Activated CD8-positive, alpha-beta T cell treated with anti-CD3 and anti-CD28 coated beads for 36 hours (primary cell): Measurements from ENCODE around the gene SPAG17. TPM values are rescaled to one million over a fixed set of nuclear protein-coding genes. Genes with fewer than 3 reads are reported as not detected.

ENCODE experiments used
- ATAC-seq: fragments of 200-7000 bp; cut with Tn5 transposase; one replicate; pipeline ENCODE4 v1.10.0; 2021; ENCODE audit warnings: mild to moderate bottlenecking, moderate library complexity
- CTCF ChIA-PET: fragments of 350-600 bp; sonication (Branson Sonifier 250); formaldehyde crosslinking; loops from one replicate; lab custom pipeline; 2021; ENCODE audit warnings: antibody characterized with exemption; lab: Charles Lee
- POLR2A ChIA-PET: fragments of 350-600 bp; sonication (Branson Sonifier 250); formaldehyde crosslinking; loops from one replicate; lab custom pipeline; 2021; ENCODE audit warnings: antibody characterized with exemption; lab: Charles Lee
- DNase-seq: peaks from one replicate; pipeline ENCODE4 v3.0.0-alpha.2; 2020
- H3K27ac Mint-ChIP-seq: one replicate; pipeline ENCODE4 v1.8.0; 2021; ENCODE audit warnings: mild to moderate bottlenecking, mixed read lengths
- H3K27me3 Mint-ChIP-seq: one replicate; pipeline ENCODE4 v1.8.0; 2021; ENCODE audit warnings: mixed read lengths
- H3K36me3 Mint-ChIP-seq: one replicate; pipeline ENCODE4 v1.8.0; 2021; ENCODE audit warnings: low read depth, mixed read lengths
- H3K4me1 Mint-ChIP-seq: one replicate; pipeline ENCODE4 v1.8.0; 2021; ENCODE audit warnings: low read depth, mixed read lengths
- H3K4me3 Mint-ChIP-seq: one replicate; pipeline ENCODE4 v1.8.0; 2021; ENCODE audit warnings: mild to moderate bottlenecking, moderate library complexity, mixed read lengths
- H3K9me3 Mint-ChIP-seq: one replicate; pipeline ENCODE4 v1.8.0; 2021; ENCODE audit warnings: mixed read lengths
- CTCF ChIP-seq: fragments of 200-600 bp; IDR thresholded peaks from one replicate; pipeline ENCODE4 v1.8.0; 2022; ENCODE audit warnings: antibody characterized with exemption, mild to moderate bottlenecking
- intact Hi-C: fragments of 100-400 bp; cut with micrococcal nuclease; formaldehyde crosslinking; loops from one replicate; pipeline ENCODE4 v1.10.0; 2022
- total RNA-seq, 2 experiments: library from RNA; stranded (reverse); gene quantifications; one replicate each; pipeline ENCODE4 v1.2.3, GENCODE V29; 2021

SPAG17 gene
- total RNA-seq, 2 experiments from 2014 or later: not detected

- CTCF ChIA-PET: no interaction called here
- intact Hi-C loops: no loop called here
- no peak for TF ChIP-seq CTCF
- no peaks in the 10 kb centered on the region for H3K4me1 Mint-ChIP-seq
- no peak for ATAC-seq
- no peak overlapping the region for H3K27ac Mint-ChIP-seq
- no peak for DNase-seq
- no peaks in the 10 kb centered on the region for H3K9me3 Mint-ChIP-seq
- POLR2A ChIA-PET: no interaction called here
- H3K4me3 Mint-ChIP-seq: no peak overlapping the region
- H3K27me3 Mint-ChIP-seq: peaks cover 7% of the 10 kb centered on the region
- H3K36me3 Mint-ChIP-seq: no peaks in the 10 kb centered on the region
Measured at GRCh38 chr1:118013938-118014337, 171.1 kb downstream of the SPAG17 start.

GRCh38 chr1:118013336-118013735 is 171.7 kb downstream of the SPAG17 start:
- POLR2A ChIA-PET: no interaction called here
- ATAC-seq: no peak
- TF ChIP-seq CTCF: no peak
- DNase-seq: no peak
- CTCF ChIA-PET: interaction anchor here (1.5 kb wide), 1 partner anchor 9 kb away, joined by 3 read pairs; no protein-coding TSS in a partner anchor
- Mint-ChIP-seq H3K4me3 (no peak overlapping the region), H3K27ac (no peak overlapping the region), H3K9me3 (no peaks in the 10 kb centered on the region), H3K36me3 (no peaks in the 10 kb centered on the region), H3K4me1 (no peaks in the 10 kb centered on the region), H3K27me3 (peaks cover 7% of the 10 kb centered on the region)
- intact Hi-C loops: no loop called here

- ChIA-PET CTCF (interaction anchor here (1.5 kb wide), 1 partner anchor 9 kb away, joined by 3 read pairs; no protein-coding TSS in a partner anchor), POLR2A (no interaction called here)
- H3K36me3 Mint-ChIP-seq: no peaks in the 10 kb centered on the region
- no peak for TF ChIP-seq CTCF
- intact Hi-C loops: no loop called here
- no peak overlapping the region for H3K4me3 Mint-ChIP-seq
- DNase-seq: no peak
- H3K9me3 Mint-ChIP-seq: no peaks in the 10 kb centered on the region
- no peak for ATAC-seq
- peaks cover 7% of the 10 kb centered on the region for H3K27me3 Mint-ChIP-seq
- H3K27ac Mint-ChIP-seq: no peak overlapping the region
- H3K4me1 Mint-ChIP-seq: no peaks in the 10 kb centered on the region
Measured at GRCh38 chr1:118012515-118013124, 172.4 kb downstream of the SPAG17 start.

GRCh38 chr1:118008011-118008410 is 177.0 kb downstream of the SPAG17 start:
- CTCF ChIA-PET: no interaction called here
- no peak for ATAC-seq
- POLR2A ChIA-PET: no interaction called here

More at GRCh38 chr1:118008011-118008410, 177.0 kb downstream of the SPAG17 start:
- Mint-ChIP-seq H3K36me3 (no peaks in the 10 kb centered on the region), H3K4me1 (no peaks in the 10 kb centered on the region), H3K4me3 (no peak overlapping the region), H3K27ac (no peak overlapping the region), H3K27me3 (peaks cover 12% of the 10 kb centered on the region), H3K9me3 (no peaks in the 10 kb centered on the region)
- DNase-seq: no peak
- no peak for TF ChIP-seq CTCF
- intact Hi-C loops: no loop called here
